HCT116 (cell line): ENCODE data around the gene ITGA11. TPM values are rescaled to one million over a fixed set of nuclear protein-coding genes. Genes with fewer than 3 reads are reported as not detected.

ENCODE experiments used
- ATAC-seq: fragments of 200-7000 bp; cut with Tn5 transposase; 2 replicates; pipeline ENCODE4 v1.9.1; 2020; ENCODE audit warnings: mild to moderate bottlenecking, moderate library complexity
- BruUV-seq: library from RNA; stranded (reverse); fragments of 400-500 nt; replicated peaks from 2 replicates; lab custom pipeline; 2021; lab: Mats Ljungman, UMichigan
- CTCF ChIA-PET: fragments of 300-600 bp; sonication (Branson Sonifier 250); formaldehyde crosslinking; loops from one replicate; lab custom pipeline; 2021; ENCODE audit warnings: antibody characterized with exemption; lab: Charles Lee
- POLR2A ChIA-PET: fragments of 300-600, 350-600 bp; sonication (Branson Sonifier 250); formaldehyde crosslinking; loops from one replicate; lab custom pipeline; 2021; ENCODE audit warnings: antibody characterized with exemption; lab: Charles Lee
- RAD21 ChIA-PET, 2 experiments: fragments of 300-600 bp; sonication (Branson Sonifier 250); formaldehyde crosslinking; loops; one replicate each; lab custom pipeline; 2023; ENCODE audit warnings: low total read pairs in 2 of 2; ENCODE audit not compliant: uncharacterized antibody in 2 of 2, unreplicated experiment in 2 of 2, low non-redundant PET in 1 of 2; lab: Charles Lee
- DNase-seq: peaks from one replicate; pipeline ENCODE4 v3.0.0-alpha.2; 2010; ENCODE audit warnings: low read depth, low spot score
- H2AFZ ChIP-seq: fragments of 200-600 bp; shearing (Covaris generic), sonication (generic); 2 replicates; pipeline ENCODE4 v1.6.1; 2017; ENCODE audit warnings: low read depth, mixed run types, mixed read lengths, antibody characterized with exemption, low read length; ENCODE audit not compliant: poor library complexity, severe bottlenecking
- H3K27ac ChIP-seq: 2 replicates; pipeline ENCODE4 v1.5.1; 2012; ENCODE audit warnings: low read depth, low read length
- H3K27me3 ChIP-seq: fragments of 200-600 bp; sonication (generic); 2 replicates; pipeline ENCODE4 v1.6.1; 2016; ENCODE audit warnings: mixed run types, low read length, mixed read lengths; ENCODE audit not compliant: insufficient read depth
- H3K36me3 ChIP-seq, 2 experiments: fragments of 200-500 bp in 1 of 2; fragments of 200-600 bp in 1 of 2; sonication (Bioruptor generic) in 1 of 2; sonication (generic) in 1 of 2; 2 replicates each; pipeline versions ENCODE4 v1.5.1 to v1.6.1; 2014 to 2016; ENCODE audit warnings: low read length in 2 of 2, inconsistent platforms in 1 of 2, mixed read lengths in 1 of 2, mixed run types in 1 of 2; ENCODE audit not compliant: insufficient read depth in 2 of 2, control insufficient read depth in 1 of 2
- H3K4me1 ChIP-seq, 2 experiments: fragments of 200-600 bp in 1 of 2; sonication (generic) in 1 of 2; 2 replicates each; pipeline versions ENCODE4 v1.5.1 to v1.6.1; 2012 to 2017; ENCODE audit warnings: low read length in 2 of 2, inconsistent platforms in 1 of 2, mild to moderate bottlenecking in 1 of 2, mixed read lengths in 1 of 2, mixed run types in 1 of 2, moderate library complexity in 1 of 2; ENCODE audit not compliant: insufficient read depth in 2 of 2, control insufficient read depth in 1 of 2
- H3K4me2 ChIP-seq: fragments of 200-600 bp; sonication (generic); 2 replicates; pipeline ENCODE4 v1.6.1; 2017; ENCODE audit warnings: mixed run types, low read length, mixed read lengths
- H3K4me3 ChIP-seq, 2 experiments: fragments of 200-600 bp in 1 of 2; sonication (generic) in 1 of 2; replicated peaks in 1 of 2; 2 replicates each; pipeline ENCODE4 v1.5.1; 2011 to 2016; ENCODE audit warnings: low read length in 2 of 2, control low read depth in 1 of 2, low read depth in 1 of 2, mild to moderate bottlenecking in 1 of 2, mixed read lengths in 1 of 2, mixed run types in 1 of 2
- H3K79me2 ChIP-seq: fragments of 200-600 bp; sonication (generic); 2 replicates; pipeline ENCODE4 v1.6.1; 2017; ENCODE audit warnings: mild to moderate bottlenecking, mixed run types, low read length, moderate library complexity, mixed read lengths; ENCODE audit not compliant: insufficient read depth
- H3K9ac ChIP-seq: fragments of 200-600 bp; sonication (generic); 2 replicates; pipeline ENCODE4 v1.6.1; 2016; ENCODE audit warnings: low read length, mixed read lengths
- H3K9me2 ChIP-seq: fragments of 200-600 bp; sonication (generic), shearing (Covaris generic); 2 replicates; pipeline ENCODE4 v1.6.1; 2017; ENCODE audit warnings: mixed run types, mild to moderate bottlenecking, moderate library complexity; ENCODE audit not compliant: insufficient read depth
- H3K9me3 ChIP-seq, 2 experiments: fragments of 200-500 bp in 1 of 2; fragments of 200-600 bp in 1 of 2; sonication (Bioruptor generic) in 1 of 2; sonication (generic) in 1 of 2; 2 replicates each; pipeline ENCODE4 v1.6.1; 2014 to 2017; ENCODE audit warnings: low read length in 2 of 2, mixed read lengths in 2 of 2, inconsistent platforms in 1 of 2, low read depth in 1 of 2, mild to moderate bottlenecking in 1 of 2, mixed run types in 1 of 2, moderate library complexity in 1 of 2; ENCODE audit not compliant: control insufficient read depth in 1 of 2, insufficient read depth in 1 of 2
- H4K20me1 ChIP-seq: fragments of 200-600 bp; sonication (generic), shearing (Covaris generic); 2 replicates; pipeline ENCODE4 v1.6.1; 2017; ENCODE audit warnings: mixed run types, mild to moderate bottlenecking, moderate library complexity; ENCODE audit not compliant: insufficient read depth
- CBX3 ChIP-seq: IDR thresholded peaks from 2 replicates; pipeline ENCODE4 v1.6.1; 2012; ENCODE audit warnings: low read depth
- ELF1 ChIP-seq: IDR thresholded peaks from 2 replicates; pipeline ENCODE4 v1.6.1; 2012; ENCODE audit warnings: low read depth, borderline replicate concordance
- EZH2 ChIP-seq: fragments of 200-600 bp; sonication (generic); IDR thresholded peaks from 2 replicates; pipeline ENCODE4 v1.6.1; 2017; ENCODE audit warnings: antibody characterized with exemption, mixed run types
- FOSL1 ChIP-seq: IDR thresholded peaks from 2 replicates; pipeline ENCODE4 v1.6.1; 2012; ENCODE audit warnings: low read depth
- MAX ChIP-seq: IDR thresholded peaks from 2 replicates; pipeline ENCODE4 v1.6.1; 2012
- POLR2AphosphoS5 ChIP-seq: IDR thresholded peaks from 2 replicates; pipeline ENCODE4 v1.6.1; 2011; ENCODE audit warnings: mild to moderate bottlenecking, low read depth, low read length, moderate library complexity
- RAD21 ChIP-seq: IDR thresholded peaks from 2 replicates; pipeline ENCODE4 v1.6.1; 2012; ENCODE audit warnings: low read depth, mild to moderate bottlenecking
- REST ChIP-seq: IDR thresholded peaks from 2 replicates; pipeline ENCODE4 v1.6.1; 2012; ENCODE audit warnings: low read depth
- SP1 ChIP-seq: IDR thresholded peaks from 2 replicates; pipeline ENCODE4 v1.6.1; 2012; ENCODE audit warnings: low read depth
- SRF ChIP-seq: IDR thresholded peaks from 2 replicates; pipeline ENCODE4 v1.6.1; 2012; ENCODE audit warnings: low read depth
- TCF7L2 ChIP-seq: IDR thresholded peaks from 2 replicates; pipeline ENCODE4 v1.7.0; 2011; ENCODE audit warnings: borderline replicate concordance, inconsistent platforms; ENCODE audit not compliant: insufficient read depth, insufficient read length; ENCODE audit errors: extremely low read depth
- YY1 ChIP-seq: IDR thresholded peaks from 2 replicates; pipeline ENCODE4 v1.6.1; 2011; ENCODE audit warnings: low read length, low read depth, moderate library complexity, mild to moderate bottlenecking; ENCODE audit not compliant: insufficient replicate concordance; ENCODE audit errors: extremely low read depth
- ZBTB33 ChIP-seq: IDR thresholded peaks from 2 replicates; pipeline ENCODE4 v1.6.1; 2011; ENCODE audit warnings: mild to moderate bottlenecking, low read length, moderate library complexity; ENCODE audit not compliant: insufficient replicate concordance; ENCODE audit errors: extremely low read depth
- ZFX ChIP-seq: fragments of 450-650 bp; IDR thresholded peaks from 2 replicates; pipeline ENCODE4 v1.6.1; 2017
- intact Hi-C: fragments of 100-400 bp; cut with micrococcal nuclease; formaldehyde crosslinking; loops from 2 replicates; pipeline ENCODE4 v1.10.0; 2022
- total RNA-seq: library from RNA; stranded (reverse); gene quantifications from one replicate; pipeline ENCODE4 v1.2.1, GENCODE V29; 2021; ENCODE audit not compliant: unreplicated experiment

The ITGA11 gene
- total RNA-seq, 1 experiment from 2014 or later = not detected

- ATAC-seq (no peak), DNase-seq (no peak)
- TF ChIP-seq TCF7L2 = no peak
- no peak for TF ChIP-seq ZFX
- TF ChIP-seq ZBTB33 = no peak
- no peak for TF ChIP-seq SP1
- TF ChIP-seq MAX = no peak
- TF ChIP-seq SRF = no peak
- TF ChIP-seq REST = no peak
- no peak for TF ChIP-seq RAD21
- TF ChIP-seq YY1 = no peak
- TF ChIP-seq EZH2 = no peak
- TF ChIP-seq FOSL1 = no peak
- TF ChIP-seq POLR2AphosphoS5 = no peak
- no peak for TF ChIP-seq CBX3
- no peak for TF ChIP-seq ELF1
- H3K79me2 ChIP-seq = no peaks in the 10 kb centered on the region
- no peak overlapping the region for H3K9ac ChIP-seq
- H3K9me3 ChIP-seq = peaks cover 0 to 4% of the 10 kb centered on the region in 2 experiments; a peak in 1 of 4 replicates
- H3K4me3 ChIP-seq = no peak overlapping the region
- H2AFZ ChIP-seq = no peak overlapping the region
- BruUV-seq = no TSS peak
- H3K4me1 ChIP-seq = peaks cover 0 to 5% of the 10 kb centered on the region in 2 experiments; a peak in 2 of 4 replicates
- H3K27ac ChIP-seq = no peak overlapping the region
- ChIA-PET RAD21 (no interaction called here), CTCF (no interaction called here), POLR2A (no interaction called here)
- no peaks in the 10 kb centered on the region for H3K36me3 ChIP-seq
- H3K9me2 ChIP-seq = no peaks in the 10 kb centered on the region
- intact Hi-C loops = no loop called here
- no peak overlapping the region for H3K4me2 ChIP-seq
- H3K27me3 ChIP-seq = no peaks in the 10 kb centered on the region; the same call in 1 of the 2 replicates
- no peaks in the 10 kb centered on the region for H4K20me1 ChIP-seq
Measured at GRCh38 chr15:68444336-68444735, 12.4 kb upstream of the ITGA11 start.
